ENCODE results near the gene DNAJC22.
"Not testable (repeated sequence)": the region's sequence is repeated elsewhere in the genome, so short reads cannot be mapped to it uniquely, and the experiment has no call there.

Gene DNAJC22

GRCh38 chr12:49346659-49347310 lies at the start of gene DNAJC22:
Gene DNAJC22 (plus strand): TSS chr12:49346888. CDS start chr12:49348873, 1,985 bp downstream.
- FAIRE-seq, result no peak

GRCh38 chr12:49297695-49298060 lies 49.0 kb upstream of the DNAJC22 start:
- no peak for FAIRE-seq

DNA sequence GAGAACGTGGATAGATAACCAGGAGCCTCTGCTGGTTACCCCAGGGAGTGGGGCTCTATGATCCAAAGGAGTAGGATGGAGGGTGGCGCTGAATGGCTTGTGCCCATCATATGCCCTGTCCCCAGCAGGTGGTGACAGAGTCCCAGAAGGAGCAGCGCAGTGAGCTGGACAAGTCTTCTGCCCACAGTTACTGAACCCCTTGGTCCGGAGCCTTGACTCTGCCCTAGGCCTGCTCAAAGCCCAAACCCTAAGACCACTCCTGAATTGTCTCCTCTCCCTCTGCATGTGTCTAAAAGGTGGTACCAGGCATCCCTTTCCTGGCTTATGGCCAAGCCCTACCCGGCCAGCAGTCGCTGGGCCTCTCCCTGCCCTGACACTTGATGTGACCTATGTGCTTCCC lies 48.5 kb upstream of the DNAJC22 start:
- no peak for FAIRE-seq

DNA sequence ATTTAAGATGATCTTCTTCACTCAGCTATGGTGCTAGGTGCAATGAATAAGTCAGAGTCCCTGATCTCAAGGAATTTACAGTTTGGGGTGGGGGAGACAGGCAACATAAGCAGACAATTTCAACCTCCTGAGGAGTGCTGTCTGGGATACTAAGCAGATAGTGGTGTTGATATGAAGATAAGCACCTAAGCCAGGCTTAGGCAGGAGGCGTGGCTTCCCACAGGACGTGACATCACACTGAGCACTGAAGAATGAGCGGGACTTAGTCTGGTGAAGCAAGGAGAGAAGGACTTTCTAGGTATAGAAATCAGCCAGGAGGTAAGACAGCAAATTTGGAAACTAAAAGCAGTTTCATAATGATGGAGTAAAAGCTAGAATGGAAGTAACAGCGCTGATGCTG lies 44.9 kb upstream of the DNAJC22 start:
- FAIRE-seq, result no peak

GRCh38 chr12:49304161-49304560 lies 42.5 kb upstream of the DNAJC22 start:
- no peak for FAIRE-seq

DNA sequence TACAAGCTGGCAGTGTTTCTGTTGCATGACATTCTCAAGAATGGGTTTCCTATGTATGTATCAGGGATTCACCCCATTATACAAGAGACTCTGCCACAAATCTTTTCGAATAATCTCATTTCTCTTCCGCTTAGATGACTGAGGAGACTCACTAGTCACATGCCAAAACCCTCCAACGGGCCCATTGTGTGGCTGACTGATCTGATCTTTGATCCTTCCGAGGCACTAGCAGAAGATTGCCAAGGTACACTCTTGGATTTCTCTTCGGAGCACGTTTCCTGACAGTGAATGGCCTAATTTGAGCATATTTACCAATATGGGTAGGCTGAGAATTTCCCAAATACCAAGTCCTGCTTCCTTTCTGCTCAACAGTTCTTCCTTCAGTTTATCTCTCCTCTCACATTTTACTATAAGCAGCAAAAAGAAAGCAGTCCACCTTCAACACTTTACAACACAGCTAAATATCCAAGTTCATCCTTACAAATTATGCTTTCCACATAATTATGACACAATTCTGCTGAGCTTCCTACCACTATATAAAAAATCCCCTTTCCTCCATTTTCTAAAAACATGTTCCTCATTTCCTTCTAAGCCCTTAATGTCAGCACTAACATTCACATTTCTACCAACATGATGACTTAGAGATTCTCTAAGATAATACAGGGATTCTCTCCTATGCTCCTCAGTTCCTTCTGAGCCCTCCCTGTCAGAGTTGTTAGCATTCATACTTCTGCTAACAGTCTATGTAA lies 40.8 kb upstream of the DNAJC22 start:
- no peak for FAIRE-seq

DNA sequence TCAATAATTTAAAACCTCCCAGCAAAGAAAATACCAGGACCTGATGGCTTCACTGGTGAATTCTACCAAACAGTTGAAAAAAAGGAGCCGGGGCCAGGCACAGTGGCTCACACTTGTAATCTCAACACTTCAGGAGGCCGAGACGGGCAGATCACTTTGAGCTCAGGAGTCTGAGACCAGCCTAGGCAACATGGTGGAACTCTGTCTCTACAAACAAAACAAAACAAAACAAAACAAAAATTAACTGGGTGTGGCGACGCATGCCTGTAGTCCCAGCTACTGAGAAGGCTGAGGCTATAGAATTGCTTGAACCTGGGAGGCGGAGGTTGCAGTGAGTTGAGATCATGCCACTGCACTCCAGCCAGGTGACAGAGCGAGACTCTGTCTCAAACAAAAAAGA lies 37.3 kb upstream of the DNAJC22 start:
- FAIRE-seq, result no peak

DNA sequence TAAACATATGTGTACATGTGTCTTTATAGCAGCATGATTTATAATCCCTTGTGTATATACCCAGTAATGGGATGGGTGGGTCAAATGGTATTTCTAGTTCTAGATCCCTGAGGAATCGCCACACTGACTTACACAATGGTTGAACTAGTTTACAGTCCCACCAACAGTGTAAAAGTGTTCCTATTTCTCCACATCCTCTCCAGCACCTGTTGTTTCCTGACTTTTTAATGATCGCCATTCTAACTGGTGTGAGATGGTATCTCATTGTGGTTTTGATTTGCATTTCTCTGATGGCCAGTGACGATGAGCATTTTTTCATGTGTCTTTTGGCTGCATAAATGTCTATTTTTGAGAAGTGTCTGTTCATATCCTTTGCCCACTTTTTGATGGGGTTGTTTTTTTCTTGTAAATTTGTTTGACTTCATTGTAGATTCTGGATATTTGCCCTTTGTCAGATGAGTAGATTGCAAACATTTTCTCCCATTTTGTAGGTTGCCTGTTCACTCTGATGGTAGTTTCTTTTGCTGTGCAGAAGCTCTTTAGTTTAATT lies 36.2 kb upstream of the DNAJC22 start:
- FAIRE-seq, result not testable (repeated sequence)

- no peak for FAIRE-seq
These were observed 31.9 kb upstream of the DNAJC22 start for GRCh38 chr12:49314811-49315210.

- not testable (repeated sequence) for FAIRE-seq
These were observed 29.6 kb upstream of the DNAJC22 start for GRCh38 chr12:49317118-49317517.

GRCh38 chr12:49320411-49321103 lies 26.1 kb upstream of the DNAJC22 start:
- not testable (repeated sequence) for FAIRE-seq

- no peak for FAIRE-seq
These were observed 24.4 kb upstream of the DNAJC22 start for GRCh38 chr12:49322367-49322707.

GRCh38 chr12:49322708-49323523 lies 23.8 kb upstream of the DNAJC22 start, which contains the start of gene TROAP:
Gene TROAP (plus strand): TSS chr12:49323255. CDS start chr12:49323609, 354 bp downstream.
- FAIRE-seq, result peak; percentile 99

DNA sequence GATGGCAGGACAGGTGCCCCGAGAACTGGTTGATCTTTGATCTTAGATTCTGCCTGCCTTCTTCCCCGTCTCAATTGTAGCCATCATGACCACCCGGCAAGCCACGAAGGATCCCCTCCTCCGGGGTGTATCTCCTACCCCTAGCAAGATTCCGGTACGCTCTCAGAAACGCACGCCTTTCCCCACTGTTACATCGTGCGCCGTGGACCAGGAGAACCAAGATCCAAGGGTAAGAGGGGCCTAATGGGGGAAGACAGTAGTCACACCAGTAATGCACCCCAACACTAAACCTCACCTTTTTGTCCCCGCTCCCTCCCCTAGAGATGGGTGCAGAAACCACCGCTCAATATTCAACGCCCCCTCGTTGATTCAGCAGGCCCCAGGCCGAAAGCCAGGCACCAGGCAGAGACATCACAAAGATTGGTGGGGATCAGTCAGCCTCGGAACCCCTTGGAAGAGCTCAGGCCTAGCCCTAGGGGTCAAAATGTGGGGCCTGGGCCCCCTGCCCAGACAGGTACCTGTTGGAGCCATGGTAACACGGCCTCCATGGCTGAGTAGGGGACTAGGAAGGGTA lies 23.1 kb upstream of the DNAJC22 start:
- FAIRE-seq, result no peak

- FAIRE-seq, result no peak
These were observed 21.1 kb upstream of the DNAJC22 start for GRCh38 chr12:49325606-49326005.

- no peak for FAIRE-seq
These were observed 19.3 kb upstream of the DNAJC22 start for GRCh38 chr12:49327368-49327767.

- FAIRE-seq, result no peak
These were observed 18.8 kb upstream of the DNAJC22 start for GRCh38 chr12:49327887-49328286.

- no peak for FAIRE-seq
These were observed 17.9 kb upstream of the DNAJC22 start for GRCh38 chr12:49328816-49329215.

- FAIRE-seq, result no peak
These were observed 16.6 kb upstream of the DNAJC22 start for GRCh38 chr12:49330032-49330619.

DNA sequence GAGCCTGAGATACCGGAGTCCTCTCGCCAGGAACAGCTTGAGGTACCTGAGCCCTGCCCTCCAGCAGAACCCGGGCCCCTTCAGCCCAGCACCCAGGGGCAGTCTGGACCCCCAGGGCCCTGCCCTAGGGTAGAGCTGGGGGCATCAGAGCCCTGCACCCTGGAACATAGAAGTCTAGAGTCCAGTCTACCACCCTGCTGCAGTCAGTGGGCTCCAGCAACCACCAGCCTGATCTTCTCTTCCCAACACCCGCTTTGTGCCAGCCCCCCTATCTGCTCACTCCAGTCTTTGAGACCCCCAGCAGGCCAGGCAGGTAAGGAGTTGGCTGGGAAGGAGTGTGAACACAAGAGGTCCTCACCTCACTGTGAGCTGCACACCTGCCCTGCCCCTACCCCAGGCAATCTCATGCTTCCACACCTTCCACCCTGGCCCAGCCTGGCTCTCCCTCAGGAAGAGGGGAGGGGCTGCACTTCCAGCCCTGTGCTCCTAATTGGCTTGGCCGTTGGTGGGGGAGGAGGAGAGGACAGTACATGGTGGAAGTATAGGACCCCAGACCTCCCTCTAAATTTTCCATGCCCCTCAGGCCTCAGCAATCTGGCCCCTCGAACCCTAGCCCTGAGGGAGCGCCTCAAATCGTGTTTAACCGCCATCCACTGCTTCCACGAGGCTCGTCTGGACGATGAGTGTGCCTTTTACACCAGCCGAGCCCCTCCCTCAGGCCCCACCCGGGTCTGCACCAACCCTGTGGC lies 15.9 kb upstream of the DNAJC22 start:
- no peak for FAIRE-seq

Data from G401.6 (cell line).